Keratinocyte (primary cell): ENCODE measurements around the gene HES3.

Source experiments
- EZH2 ChIP-seq: IDR thresholded peaks from one replicate; pipeline ENCODE4 v1.6.1; 2012; ENCODE audit warnings: inconsistent platforms, mild to moderate bottlenecking, low read length, moderate library complexity
- TF ChIP-seq, protein P1 (sequence below), 3 experiments: IDR thresholded peaks in 1 of 3; conservative IDR thresholded peaks in 1 of 3; optimal IDR thresholded peaks in 1 of 3; 2 replicates in 2 of 3; 3 replicates in 1 of 3; pipeline versions ENCODE3 to v1.5.1; 2011; ENCODE audit warnings: low read length in 3 of 3, mild to moderate bottlenecking in 3 of 3, moderate library complexity in 2 of 3, control low read depth in 1 of 3, inconsistent platforms in 1 of 3; ENCODE audit not compliant: insufficient read depth in 2 of 3; ENCODE audit errors: extremely low read depth in 1 of 3

DNA sequence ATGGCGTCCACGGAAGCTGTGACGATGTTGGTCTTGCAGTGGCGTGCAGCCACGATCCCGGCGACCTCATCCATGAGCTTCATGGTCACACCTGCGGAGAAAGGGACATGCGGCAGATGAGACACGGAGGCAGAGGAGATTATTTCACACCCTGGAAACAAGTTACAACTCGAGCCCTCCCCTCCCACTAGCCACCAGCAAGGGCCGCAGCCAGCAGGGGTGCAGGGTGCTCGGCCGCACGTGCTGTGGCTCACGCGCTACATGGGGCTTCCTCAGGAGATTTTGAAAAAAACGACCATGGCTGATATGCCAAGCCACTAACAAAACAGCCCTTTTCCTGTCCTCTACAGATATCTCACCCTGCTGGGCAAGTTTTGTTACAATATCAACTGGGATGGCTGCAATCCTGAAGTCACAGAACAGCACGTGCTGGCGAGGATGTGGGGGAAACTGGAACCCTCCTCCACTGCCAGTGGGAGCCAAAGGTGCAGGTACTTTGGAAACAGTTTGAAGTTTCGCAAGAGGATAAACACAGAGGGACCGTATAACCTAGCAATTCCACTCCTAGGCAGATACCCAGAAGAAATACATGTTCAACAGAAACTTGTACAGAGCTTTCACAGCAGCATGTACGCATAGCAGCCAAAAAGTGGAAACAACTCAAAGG lies 51.0 kb downstream of the HES3 start:
- TF ChIP-seq, protein P1, sequence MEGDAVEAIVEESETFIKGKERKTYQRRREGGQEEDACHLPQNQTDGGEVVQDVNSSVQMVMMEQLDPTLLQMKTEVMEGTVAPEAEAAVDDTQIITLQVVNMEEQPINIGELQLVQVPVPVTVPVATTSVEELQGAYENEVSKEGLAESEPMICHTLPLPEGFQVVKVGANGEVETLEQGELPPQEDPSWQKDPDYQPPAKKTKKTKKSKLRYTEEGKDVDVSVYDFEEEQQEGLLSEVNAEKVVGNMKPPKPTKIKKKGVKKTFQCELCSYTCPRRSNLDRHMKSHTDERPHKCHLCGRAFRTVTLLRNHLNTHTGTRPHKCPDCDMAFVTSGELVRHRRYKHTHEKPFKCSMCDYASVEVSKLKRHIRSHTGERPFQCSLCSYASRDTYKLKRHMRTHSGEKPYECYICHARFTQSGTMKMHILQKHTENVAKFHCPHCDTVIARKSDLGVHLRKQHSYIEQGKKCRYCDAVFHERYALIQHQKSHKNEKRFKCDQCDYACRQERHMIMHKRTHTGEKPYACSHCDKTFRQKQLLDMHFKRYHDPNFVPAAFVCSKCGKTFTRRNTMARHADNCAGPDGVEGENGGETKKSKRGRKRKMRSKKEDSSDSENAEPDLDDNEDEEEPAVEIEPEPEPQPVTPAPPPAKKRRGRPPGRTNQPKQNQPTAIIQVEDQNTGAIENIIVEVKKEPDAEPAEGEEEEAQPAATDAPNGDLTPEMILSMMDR (optimal IDR thresholded peaks at IDR 0.05 in 1 of 3, IDR thresholded peaks at IDR 0.05 in 1 of 3, conservative IDR thresholded peaks at IDR 0.05 in 1 of 3; ENCODE audit: extremely low read depth in 1 of 3, insufficient read depth in 2 of 3, low read length in 3 of 3) = no peak
- TF ChIP-seq EZH2 = no peak
